ENCODE data around the gene DPP4. TPM values are rescaled to one million over a fixed set of nuclear protein-coding genes. Genes with fewer than 3 reads are reported as not detected.
"Not testable (repeated sequence)": the region's sequence is repeated elsewhere in the genome, so short reads cannot be mapped to it uniquely, and the experiment has no call there.

DPP4 gene
- polyA plus RNA-seq, 1 experiment, result 10.3 TPM

GRCh38 chr2:161962160-161962559, 111.9 kb downstream of the DPP4 start:
- no peak for TF ChIP-seq CTCF (IDR thresholded peaks at IDR 0.05; ENCODE audit: insufficient read depth, low read depth, low read length)
- DNase-seq (ENCODE audit: low read depth), result no peak
- CTCF ChIA-PET, result no interaction called here
- POLR2A ChIA-PET, result no interaction called here
- Histone ChIP-seq H3K27me3 (ENCODE audit: control insufficient read depth, insufficient read depth, low read length) (no peaks in the 10 kb centered on the region), H3K4me3 (ENCODE audit: low read depth, low read length) (no peak overlapping the region), H3K36me3 (ENCODE audit: control insufficient read depth, insufficient read depth, low read length) (no peaks in the 10 kb centered on the region)

- Histone ChIP-seq H3K36me3 (ENCODE audit: control insufficient read depth, insufficient read depth, low read length) (no peaks in the 10 kb centered on the region), H3K27me3 (ENCODE audit: control insufficient read depth, insufficient read depth, low read length) (no peaks in the 10 kb centered on the region), H3K4me3 (ENCODE audit: low read depth, low read length) (no peak overlapping the region)
- CTCF ChIA-PET, result interaction anchor here (0.6 kb wide), 1 partner anchor 695 kb away, joined by 3 read pairs; no protein-coding TSS in a partner anchor
- DNase-seq (ENCODE audit: low read depth), result no peak
- no peak for TF ChIP-seq CTCF (IDR thresholded peaks at IDR 0.05; ENCODE audit: insufficient read depth, low read depth, low read length)
- POLR2A ChIA-PET, result no interaction called here
Measured at GRCh38 chr2:161961061-161961460, 113.0 kb downstream of the DPP4 start.

GRCh38 chr2:161956738-161957137, 117.3 kb downstream of the DPP4 start:
- Histone ChIP-seq H3K27me3 (ENCODE audit: control insufficient read depth, insufficient read depth, low read length) (no peaks in the 10 kb centered on the region), H3K4me3 (ENCODE audit: low read depth, low read length) (no peak overlapping the region), H3K36me3 (ENCODE audit: control insufficient read depth, insufficient read depth, low read length) (no peaks in the 10 kb centered on the region)
- no peak for DNase-seq (ENCODE audit: low read depth)
- no peak for TF ChIP-seq CTCF (IDR thresholded peaks at IDR 0.05; ENCODE audit: insufficient read depth, low read depth, low read length)
- ChIA-PET POLR2A (no interaction called here), CTCF (no interaction called here)

- Histone ChIP-seq H3K36me3 (ENCODE audit: control insufficient read depth, insufficient read depth, low read length) (no peaks in the 10 kb centered on the region), H3K4me3 (ENCODE audit: low read depth, low read length) (no peak overlapping the region), H3K27me3 (ENCODE audit: control insufficient read depth, insufficient read depth, low read length) (no peaks in the 10 kb centered on the region)
- no peak for DNase-seq (ENCODE audit: low read depth)
- ChIA-PET POLR2A (no interaction called here), CTCF (interaction anchor here (1.4 kb wide), 1 partner anchor 369 kb away, joined by 7 read pairs; no protein-coding TSS in a partner anchor)
- no peak for TF ChIP-seq CTCF (IDR thresholded peaks at IDR 0.05; ENCODE audit: insufficient read depth, low read depth, low read length)
Measured at GRCh38 chr2:161955211-161955610, 118.8 kb downstream of the DPP4 start.

GRCh38 chr2:161954103-161954502, 119.9 kb downstream of the DPP4 start:
- Histone ChIP-seq H3K36me3 (ENCODE audit: control insufficient read depth, insufficient read depth, low read length) (no peaks in the 10 kb centered on the region), H3K27me3 (ENCODE audit: control insufficient read depth, insufficient read depth, low read length) (no peaks in the 10 kb centered on the region), H3K4me3 (ENCODE audit: low read depth, low read length) (no peak overlapping the region)
- POLR2A ChIA-PET, result no interaction called here
- no peak for TF ChIP-seq CTCF (IDR thresholded peaks at IDR 0.05; ENCODE audit: insufficient read depth, low read depth, low read length)
- no peak for DNase-seq (ENCODE audit: low read depth)
- CTCF ChIA-PET, result interaction anchor here (1.0 to 1.4 kb wide), 2 partner anchors 9 to 367 kb away, joined by 6 to 7 read pairs; no protein-coding TSS in a partner anchor

- DNase-seq (ENCODE audit: low read depth); H3K4me3 ChIP-seq (ENCODE audit: low read depth, low read length); POLR2A ChIA-PET; H3K27me3 ChIP-seq (ENCODE audit: control insufficient read depth, insufficient read depth, low read length); H3K36me3 ChIP-seq (ENCODE audit: control insufficient read depth, insufficient read depth, low read length): not testable (repeated sequence)
- CTCF ChIA-PET, result interaction anchor here (1.0 kb wide), 1 partner anchor 8 kb away, joined by 6 read pairs; no protein-coding TSS in a partner anchor
Measured at GRCh38 chr2:161953367-161953766, 120.6 kb downstream of the DPP4 start.
